ENCODE measurements around the gene IQSEC2.

- TF ChIP-seq CTCF (IDR thresholded peaks at IDR 0.05 in 8 of 11, conservative IDR thresholded peaks at IDR 0.05 in 3 of 11) (no peak), POLR2A (IDR thresholded peaks at IDR 0.05) (no peak)
These were observed 6.8 kb upstream of the IQSEC2 start for GRCh38 chrX:53288189-53288588.
